Esophagus muscularis mucosa (tissue), 4 donors: ENCODE measurements around the gene GRID1. TPM values are rescaled to one million over a fixed set of nuclear protein-coding genes. Genes with fewer than 3 reads are reported as not detected.

Experiments
- DNase-seq: peaks from one replicate; pipeline ENCODE4 v3.0.0-alpha.2; 2017; ENCODE audit errors: extremely low spot score
- H3K27ac ChIP-seq, 4 donors: fragments of 200-600 bp; sonication (generic); replicated peaks in 1 of 4; 1 replicate in 3 of 4; 2 replicates in 1 of 4; pipeline ENCODE4 v1.5.1; 2016 to 2019; ENCODE audit warnings: mild to moderate bottlenecking in 1 of 4
- H3K27me3 ChIP-seq, 4 donors: fragments of 200-600 bp; sonication (generic); one replicate each; pipeline versions ENCODE4 v1.5.1 to v1.6.0; 2016 to 2019
- H3K36me3 ChIP-seq, 4 donors: fragments of 200-600 bp; sonication (generic); one replicate each; pipeline ENCODE4 v1.5.1; 2016 to 2019
- H3K4me1 ChIP-seq, 4 donors: fragments of 200-600 bp; sonication (generic); one replicate each; pipeline ENCODE4 v1.5.1; 2016 to 2019
- H3K4me3 ChIP-seq, 4 donors: fragments of 200-600 bp; sonication (generic); 1 replicate in 2 of 4; 2 replicates in 2 of 4; pipeline ENCODE4 v1.5.1; 2016 to 2019; ENCODE audit warnings: mild to moderate bottlenecking in 4 of 4, moderate library complexity in 1 of 4
- H3K9me3 ChIP-seq, 4 donors: fragments of 200-600 bp; sonication (generic); 1 replicate in 3 of 4; 2 replicates in 1 of 4; pipeline ENCODE4 v1.5.1; 2016 to 2019
- EP300 ChIP-seq: sonication (generic); formaldehyde crosslinking; IDR thresholded peaks from one replicate; pipeline ENCODE4 v1.6.1; 2017; ENCODE audit warnings: antibody characterized with exemption
- POLR2A ChIP-seq: fragments of 450-650 bp; IDR thresholded peaks from one replicate; pipeline ENCODE4 v1.6.1; 2017; ENCODE audit warnings: antibody characterized with exemption, moderate library complexity, mild to moderate bottlenecking, low read depth
- POLR2AphosphoS5 ChIP-seq, 2 donors: sonication (generic); formaldehyde crosslinking; IDR thresholded peaks; one replicate each; pipeline ENCODE4 v1.6.1; 2017; ENCODE audit warnings: antibody characterized with exemption in 2 of 2
- WGBS: methylation state at CpG from one replicate; pipeline ENCODE4 v1.1.5; 2018; 5-methylcytosine and 5-hydroxymethylcytosine counted together
- intact Hi-C: fragments of 100-400 bp; cut with DNase I; formaldehyde crosslinking; loops from one replicate; pipeline ENCODE4 v1.15.1; 2023
- total RNA-seq, 4 donors: library from RNA; depleted of rRNA; stranded (reverse); fragments of >200 nt; gene quantifications; one replicate each; pipeline versions ENCODE4 v1.1.0 to v1.2.1, GENCODE V29; 2016
- TF ChIP-seq, protein P1 (sequence below), 3 experiments: fragments of 200-600 bp in 2 of 3; fragments of 450-650 bp in 1 of 3; sonication (generic) in 2 of 3; IDR thresholded peaks; one replicate each; pipeline ENCODE4 v1.5.1; 2017 to 2019; ENCODE audit warnings: antibody characterized with exemption in 3 of 3, mild to moderate bottlenecking in 2 of 3, moderate library complexity in 1 of 3

GRID1 gene
- total RNA-seq, 4 donors from 2014 or later, result under 0.01 to 1.3 (median 1.1) TPM

DNA sequence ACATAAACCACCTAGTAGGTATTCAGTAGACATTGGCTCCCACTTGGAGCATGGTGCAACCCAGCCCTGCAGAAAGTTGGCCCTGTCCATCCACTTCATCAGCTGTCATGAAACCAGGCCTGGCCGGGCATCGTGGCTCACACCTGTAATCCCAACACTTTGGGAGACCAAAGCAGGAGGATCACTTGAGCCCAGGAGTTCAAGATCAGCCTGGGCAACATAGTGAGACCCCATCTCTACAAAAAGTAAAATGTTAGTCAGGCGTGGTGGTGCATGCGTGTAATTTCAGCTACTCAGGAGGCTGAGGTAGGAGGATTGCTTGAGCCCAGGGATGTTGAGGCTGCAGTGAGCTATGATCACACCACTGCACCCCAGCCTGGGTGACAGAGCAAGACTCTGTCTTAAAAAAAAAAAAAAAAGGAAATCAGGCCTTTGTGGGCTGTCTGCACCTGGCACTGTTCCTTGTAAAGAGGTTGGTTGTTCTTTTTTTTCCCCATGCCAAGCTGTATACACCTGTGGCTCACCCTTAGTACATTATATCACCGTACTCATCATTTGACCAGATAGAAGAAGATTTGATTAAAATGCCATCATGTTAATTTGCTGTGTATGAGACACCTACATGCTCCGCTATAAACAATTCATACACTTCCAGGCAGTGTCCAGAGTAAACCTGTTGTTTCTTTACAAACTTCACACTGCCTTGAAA lies 45.4 kb upstream of the GRID1 start:
- Histone ChIP-seq H3K4me1 (peaks cover 0 to 32% (median 23%) of the 10 kb centered on the region in 4 donors), H3K4me3 (no peak overlapping the region), H3K9me3 (peaks cover 0 to 4% (median 0%) of the 10 kb centered on the region in 4 donors), H3K27ac (peak overlapping the region in 2 of 4 donors; percentile 13 to 68), H3K27me3 (no peaks in the 10 kb centered on the region), H3K36me3 (no peaks in the 10 kb centered on the region)
- WGBS, result 89% methylated on average over 6 of the region's 6 CpGs
- TF ChIP-seq, protein P1, sequence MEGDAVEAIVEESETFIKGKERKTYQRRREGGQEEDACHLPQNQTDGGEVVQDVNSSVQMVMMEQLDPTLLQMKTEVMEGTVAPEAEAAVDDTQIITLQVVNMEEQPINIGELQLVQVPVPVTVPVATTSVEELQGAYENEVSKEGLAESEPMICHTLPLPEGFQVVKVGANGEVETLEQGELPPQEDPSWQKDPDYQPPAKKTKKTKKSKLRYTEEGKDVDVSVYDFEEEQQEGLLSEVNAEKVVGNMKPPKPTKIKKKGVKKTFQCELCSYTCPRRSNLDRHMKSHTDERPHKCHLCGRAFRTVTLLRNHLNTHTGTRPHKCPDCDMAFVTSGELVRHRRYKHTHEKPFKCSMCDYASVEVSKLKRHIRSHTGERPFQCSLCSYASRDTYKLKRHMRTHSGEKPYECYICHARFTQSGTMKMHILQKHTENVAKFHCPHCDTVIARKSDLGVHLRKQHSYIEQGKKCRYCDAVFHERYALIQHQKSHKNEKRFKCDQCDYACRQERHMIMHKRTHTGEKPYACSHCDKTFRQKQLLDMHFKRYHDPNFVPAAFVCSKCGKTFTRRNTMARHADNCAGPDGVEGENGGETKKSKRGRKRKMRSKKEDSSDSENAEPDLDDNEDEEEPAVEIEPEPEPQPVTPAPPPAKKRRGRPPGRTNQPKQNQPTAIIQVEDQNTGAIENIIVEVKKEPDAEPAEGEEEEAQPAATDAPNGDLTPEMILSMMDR (IDR thresholded peaks at IDR 0.05), result no peak
- TF ChIP-seq POLR2AphosphoS5 (IDR thresholded peaks at IDR 0.05), result no peak
- TF ChIP-seq EP300, result no peak
- no peak for TF ChIP-seq POLR2A
- intact Hi-C loops, result no loop called here
- DNase-seq, result no peak

DNA sequence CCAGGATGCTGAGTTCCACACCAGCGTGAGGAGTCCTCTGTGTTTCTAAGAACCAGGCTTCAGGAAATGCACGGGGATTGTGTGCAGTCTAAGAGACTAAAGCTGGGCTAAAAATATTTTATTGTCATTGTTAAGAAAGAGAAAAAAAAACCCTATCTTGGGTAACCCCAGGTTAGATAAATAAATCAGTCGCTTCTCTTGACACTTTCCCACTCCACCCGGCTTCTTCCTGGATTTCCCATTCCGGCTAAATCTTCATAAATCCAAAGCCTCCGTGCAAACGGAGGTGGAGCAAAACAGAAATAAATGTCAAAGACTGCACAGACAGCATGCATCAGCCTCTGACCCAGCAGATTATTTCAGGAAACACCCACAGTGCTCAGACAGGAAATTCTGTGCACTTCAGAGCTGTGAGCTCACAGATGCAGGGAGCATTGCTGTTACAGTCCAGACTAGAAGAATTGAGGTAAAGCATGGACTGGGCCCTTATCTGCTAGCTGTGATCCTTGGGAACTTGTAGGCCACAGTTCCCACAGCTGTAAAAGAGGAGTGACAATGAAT lies 44.8 kb upstream of the GRID1 start:
- H3K4me1 ChIP-seq, result peaks cover 0 to 32% (median 23%) of the 10 kb centered on the region in 4 donors
- H3K9me3 ChIP-seq, result peaks cover 0 to 4% (median 0%) of the 10 kb centered on the region in 4 donors
- TF ChIP-seq, protein P1 (IDR thresholded peaks at IDR 0.05), result no peak
- no peak for TF ChIP-seq POLR2AphosphoS5 (IDR thresholded peaks at IDR 0.05)
- no peak for TF ChIP-seq POLR2A
- TF ChIP-seq EP300, result no peak
- 14% methylated on average over 7 of the region's 7 CpGs for WGBS
- no peak overlapping the region for H3K4me3 ChIP-seq
- intact Hi-C loops, result no loop called here
- peak overlapping the region in 2 of 4 donors; percentile 13 to 68 for H3K27ac ChIP-seq
- no peaks in the 10 kb centered on the region for H3K27me3 ChIP-seq
- no peak for DNase-seq
- H3K36me3 ChIP-seq, result no peaks in the 10 kb centered on the region

DNA sequence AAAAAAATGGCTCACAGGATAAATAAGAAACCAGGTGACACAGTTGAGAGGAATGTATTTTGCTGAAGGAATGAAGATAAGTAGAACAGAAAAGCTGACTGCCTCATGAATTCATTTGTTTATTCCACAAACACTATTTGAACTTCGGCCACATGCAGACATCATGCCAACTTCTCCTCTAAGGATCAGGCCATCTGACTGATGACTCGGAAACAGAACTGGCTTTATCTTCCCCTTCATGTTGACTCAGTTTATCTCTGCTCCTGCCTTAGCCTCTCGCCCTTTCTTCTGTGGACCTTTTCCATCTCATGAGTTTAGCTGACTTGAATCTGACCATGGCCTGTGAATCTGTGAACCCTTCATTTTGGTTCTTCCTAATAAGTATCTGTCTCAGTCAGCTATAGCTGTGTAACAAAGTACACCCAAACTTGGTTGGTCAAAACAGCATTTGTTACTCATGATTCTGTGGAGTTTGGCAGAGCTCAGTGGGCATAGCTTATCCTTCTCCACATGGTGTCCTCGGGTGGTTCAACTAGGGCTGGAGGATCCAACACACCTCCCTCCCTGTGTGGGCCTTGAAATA lies 44.0 kb upstream of the GRID1 start:
- Histone ChIP-seq H3K4me3 (no peak overlapping the region), H3K36me3 (no peaks in the 10 kb centered on the region), H3K27ac (peak overlapping the region in 2 of 4 donors; percentile 13 to 68), H3K27me3 (no peaks in the 10 kb centered on the region), H3K9me3 (peaks cover 0 to 4% (median 0%) of the 10 kb centered on the region in 4 donors), H3K4me1 (peaks cover 0 to 32% (median 23%) of the 10 kb centered on the region in 4 donors)
- no peak for DNase-seq
- intact Hi-C loops, result no loop called here
- TF ChIP-seq POLR2AphosphoS5 (IDR thresholded peaks at IDR 0.05), result no peak
- 80% methylated on average over 4 of the region's 4 CpGs for WGBS

DNA sequence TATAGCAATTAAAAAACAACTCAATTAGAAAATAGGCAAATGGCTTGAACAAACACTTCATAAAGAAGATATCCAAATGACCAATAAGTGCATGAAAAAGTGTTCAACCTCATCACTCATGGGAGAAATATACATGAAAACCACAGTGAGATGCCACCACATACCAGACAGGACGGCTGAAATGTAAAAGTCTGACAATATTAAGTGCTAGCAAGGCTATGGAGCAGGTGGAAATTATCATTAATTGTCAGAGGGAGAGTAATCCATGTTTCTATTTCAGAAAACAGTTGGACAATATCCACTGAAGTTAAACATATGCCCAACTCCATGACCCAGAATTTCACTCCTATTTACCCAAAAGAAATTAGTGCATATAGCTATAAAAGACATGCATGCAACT lies 42.6 kb upstream of the GRID1 start:
- H3K27me3 ChIP-seq, result no peaks in the 10 kb centered on the region
- no peak overlapping the region for H3K4me3 ChIP-seq
- H3K36me3 ChIP-seq, result no peaks in the 10 kb centered on the region
- TF ChIP-seq EP300, result no peak
- TF ChIP-seq, protein P1 (IDR thresholded peaks at IDR 0.05), result no peak
- no peak for TF ChIP-seq POLR2A
- no peak for TF ChIP-seq POLR2AphosphoS5 (IDR thresholded peaks at IDR 0.05)
- peaks cover 0 to 4% (median 0%) of the 10 kb centered on the region in 4 donors for H3K9me3 ChIP-seq
- no peak overlapping the region for H3K27ac ChIP-seq
- 60% methylated on average over 1 of the region's 1 CpG for WGBS
- intact Hi-C loops, result no loop called here
- no peak for DNase-seq
- H3K4me1 ChIP-seq, result peaks cover 0 to 31% (median 23%) of the 10 kb centered on the region in 4 donors

DNA sequence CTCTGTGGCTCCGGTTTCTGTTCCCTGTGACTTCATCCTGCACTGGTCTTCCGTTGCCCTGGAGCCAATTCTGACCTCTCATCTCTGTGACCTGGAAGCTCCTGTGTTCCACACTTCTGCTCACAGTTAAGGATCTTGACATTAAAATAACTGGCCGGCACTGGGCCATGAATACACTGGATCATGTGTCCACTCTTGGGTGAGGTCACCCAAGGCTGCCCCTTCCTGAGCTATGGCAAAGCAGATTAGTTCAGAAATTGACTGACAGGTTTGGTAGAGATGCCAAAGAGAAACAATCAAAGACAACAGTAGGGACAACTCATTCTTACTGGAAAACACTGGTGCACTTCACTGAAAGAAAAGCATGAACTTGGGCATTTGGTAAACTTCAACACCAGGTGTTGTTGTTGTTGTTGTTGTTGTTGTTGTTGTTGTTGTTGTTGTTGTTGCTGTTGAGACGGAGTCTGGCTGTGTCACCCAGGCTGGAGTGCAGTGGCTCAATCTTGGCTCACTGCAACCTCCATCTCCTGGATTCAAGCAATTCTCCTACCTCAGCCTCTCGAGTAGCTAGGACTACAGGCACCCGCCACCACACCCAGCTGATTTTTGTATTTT lies 36.7 kb upstream of the GRID1 start:
- Histone ChIP-seq H3K4me1 (peaks cover 36 to 38% (median 37%) of the 10 kb centered on the region in 4 donors), H3K36me3 (no peaks in the 10 kb centered on the region), H3K27me3 (peaks cover 0 to 8% (median 0%) of the 10 kb centered on the region in 4 donors), H3K4me3 (no peak overlapping the region), H3K27ac (no peak overlapping the region), H3K9me3 (no peaks in the 10 kb centered on the region)
- no peak for DNase-seq
- 78% methylated on average over 6 of the region's 6 CpGs for WGBS
- TF ChIP-seq EP300 (no peak), POLR2A (no peak), POLR2AphosphoS5 (IDR thresholded peaks at IDR 0.05) (no peak)
- TF ChIP-seq, protein P1 (IDR thresholded peaks at IDR 0.05), result no peak
- intact Hi-C loops, result loop anchor here (5.0 kb wide), 1 partner anchor 44 kb away; no protein-coding TSS in a partner anchor
